IMR-90 (cell line): ENCODE measurements around the gene NPM1. TPM values are rescaled to one million over a fixed set of nuclear protein-coding genes. Genes with fewer than 3 reads are reported as not detected.

Experiments used
- ATAC-seq: fragments of 200-7000 bp; cut with Tn5 transposase; 2 replicates; pipeline ENCODE4 v1.9.1; 2020; ENCODE audit warnings: low read depth, mild to moderate bottlenecking, moderate library complexity
- BruUV-seq: library from RNA; stranded (reverse); fragments of 400-500 nt; replicated peaks from 2 replicates; lab custom pipeline; 2021; lab: Mats Ljungman, UMichigan
- CTCF ChIA-PET: fragments of 300-600 bp; formaldehyde crosslinking; extraction: SDS; loops from one replicate; lab custom pipeline; 2021; ENCODE audit warnings: antibody characterized with exemption; lab: Yijun Ruan, JAX
- POLR2A ChIA-PET: fragments of 300-600 bp; sonication (Branson Sonifier 250); formaldehyde crosslinking; loops from one replicate; lab custom pipeline; 2022; ENCODE audit warnings: antibody characterized with exemption; ENCODE audit not compliant: unreplicated experiment; lab: Charles Lee
- DNase-seq: peaks from one replicate; pipeline ENCODE4 v3.0.0; 2013
- H2AFZ ChIP-seq: replicated peaks from 2 replicates; pipeline ENCODE3; 2013; ENCODE audit warnings: low read length, mild to moderate bottlenecking; ENCODE audit not compliant: poor library complexity
- H2AK5ac ChIP-seq: 2 replicates; pipeline ENCODE4 v1.6.1; 2013; ENCODE audit warnings: low read depth, low read length, inconsistent platforms
- H2AK9ac ChIP-seq: replicated peaks from 2 replicates; pipeline ENCODE3; 2013; ENCODE audit warnings: mild to moderate bottlenecking, low read depth, low read length, moderate library complexity; ENCODE audit not compliant: poor library complexity
- H2BK120ac ChIP-seq: 2 replicates; pipeline ENCODE4 v1.6.1; 2013; ENCODE audit warnings: low read depth, low read length, inconsistent platforms
- H2BK15ac ChIP-seq: 3 replicates; pipeline ENCODE4 v1.6.1; 2013; ENCODE audit warnings: low read depth, low read length, inconsistent platforms
- H2BK20ac ChIP-seq: 2 replicates; pipeline ENCODE4 v1.6.1; 2013; ENCODE audit warnings: low read depth, mild to moderate bottlenecking, inconsistent platforms, low read length, moderate library complexity
- H2BK5ac ChIP-seq: 2 replicates; pipeline ENCODE4 v1.6.1; 2013; ENCODE audit warnings: mild to moderate bottlenecking, low read depth, low read length, inconsistent platforms; ENCODE audit not compliant: poor library complexity, severe bottlenecking
- H3K14ac ChIP-seq: replicated peaks from 2 replicates; pipeline ENCODE4 v1.6.1; 2013; ENCODE audit warnings: low read depth, low read length, inconsistent platforms
- H3K18ac ChIP-seq: 2 replicates; pipeline ENCODE4 v1.6.1; 2013; ENCODE audit warnings: low read depth, low read length, control low read depth
- H3K23ac ChIP-seq: 2 replicates; pipeline ENCODE4 v1.6.1; 2013; ENCODE audit warnings: low read depth, low read length, inconsistent platforms
- H3K27ac ChIP-seq: 2 replicates; pipeline ENCODE4 v1.5.1; 2013; ENCODE audit warnings: mild to moderate bottlenecking, control low read depth, low read length; ENCODE audit not compliant: insufficient read depth
- H3K27me3 ChIP-seq: 2 replicates; pipeline ENCODE4 v1.6.1; 2013; ENCODE audit warnings: low read length; ENCODE audit not compliant: control insufficient read depth, insufficient read depth
- H3K36me3 ChIP-seq: 2 replicates; pipeline ENCODE4 v1.6.1; 2013; ENCODE audit warnings: low read length, mixed read lengths; ENCODE audit not compliant: control insufficient read depth, insufficient read depth
- H3K4ac ChIP-seq: 2 replicates; pipeline ENCODE4 v1.6.1; 2013; ENCODE audit warnings: low read depth, low read length, inconsistent platforms
- H3K4me1 ChIP-seq: 2 replicates; pipeline ENCODE4 v1.6.1; 2013; ENCODE audit warnings: low read length, mixed read lengths; ENCODE audit not compliant: control insufficient read depth, insufficient read depth
- H3K4me2 ChIP-seq: 2 replicates; pipeline ENCODE4 v1.6.1; 2013; ENCODE audit warnings: low read depth, mild to moderate bottlenecking, control low read depth, low read length, moderate library complexity
- H3K4me3 ChIP-seq: 2 replicates; pipeline ENCODE4 v1.5.1; 2013; ENCODE audit warnings: low read depth, mild to moderate bottlenecking, control low read depth, low read length, moderate library complexity; ENCODE audit not compliant: insufficient read depth
- H3K56ac ChIP-seq: 2 replicates; pipeline ENCODE4 v1.6.1; 2013; ENCODE audit warnings: low read length, inconsistent platforms; ENCODE audit not compliant: insufficient read depth; ENCODE audit errors: extremely low read depth
- H3K79me1 ChIP-seq, 2 experiments: 2 replicates each; pipeline ENCODE4 v1.6.1; 2013; ENCODE audit warnings: low read length in 2 of 2, inconsistent platforms in 1 of 2, low read depth in 1 of 2
- H3K9ac ChIP-seq: 2 replicates; pipeline ENCODE4 v1.6.1; 2013; ENCODE audit warnings: low read depth, low read length, control low read depth
- H3K9me1 ChIP-seq: 2 replicates; pipeline ENCODE4 v1.6.1; 2013; ENCODE audit warnings: low read length, inconsistent platforms; ENCODE audit not compliant: insufficient read depth
- H3K9me3 ChIP-seq: 2 replicates; pipeline ENCODE4 v1.6.1; 2013; ENCODE audit warnings: low read length; ENCODE audit not compliant: control insufficient read depth, insufficient read depth
- H4K20me1 ChIP-seq: 2 replicates; pipeline ENCODE4 v1.6.1; 2013; ENCODE audit warnings: low read length, inconsistent platforms; ENCODE audit not compliant: insufficient read depth
- H4K5ac ChIP-seq: 2 replicates; pipeline ENCODE4 v1.6.1; 2013; ENCODE audit warnings: mild to moderate bottlenecking, low read depth, low read length, control low read depth
- H4K8ac ChIP-seq, 2 experiments: 2 replicates each; pipeline ENCODE4 v1.6.1; 2013; ENCODE audit warnings: low read depth in 2 of 2, low read length in 2 of 2, control low read depth in 1 of 2, inconsistent platforms in 1 of 2
- H4K91ac ChIP-seq: 2 replicates; pipeline ENCODE4 v1.6.1; 2013; ENCODE audit warnings: low read depth, low read length, inconsistent platforms; ENCODE audit not compliant: insufficient read depth
- ELK1 ChIP-seq: fragments of 150-350 bp; IDR thresholded peaks from 2 replicates; pipeline ENCODE4 v1.6.1; 2016; ENCODE audit warnings: low read depth, mild to moderate bottlenecking, low read length, moderate library complexity, borderline replicate concordance
- RAD21 ChIP-seq: IDR thresholded peaks from 2 replicates; pipeline ENCODE4 v1.6.1; 2012; ENCODE audit warnings: low read length, improper control_type of control experiment
- WGBS, 2 experiments: methylation state at CpG; one replicate each; pipeline versions ENCODE4 v1.1.5 to v1.1.7; 2013; ENCODE audit warnings: missing lambda C conversion rate in 2 of 2; ENCODE audit not compliant: insufficient read length in 1 of 2; ENCODE audit errors: extremely low coverage in 2 of 2; 5-methylcytosine and 5-hydroxymethylcytosine counted together
- dilution Hi-C: fragments of 300-500 bp; cut with HindIII; formaldehyde crosslinking; loops from one replicate; pipeline ENCODE4 v1.14.3; 2018; ENCODE audit warnings: low sequenced_read_pairs; ENCODE audit not compliant: unreplicated experiment
- in situ Hi-C: fragments of 300-500 bp; cut with MboI; formaldehyde crosslinking; loops from 3 replicates; pipeline ENCODE4 v1.14.3; 2019; ENCODE audit warnings: low sequenced_read_pairs, inconsistent platforms, mixed read lengths
- intact Hi-C: fragments of 100-400 bp; cut with micrococcal nuclease; formaldehyde crosslinking; loops from 2 replicates; pipeline ENCODE4 v1.10.0; 2022
- polyA plus RNA-seq, 3 experiments: library from polyadenylated mRNA; depleted of rRNA; stranded (reverse); fragments of >200 nt; gene quantifications; 2 replicates each; pipeline ENCODE4 v1.2.3, GENCODE V29; 2012; ENCODE audit warnings: low replicate concordance in 1 of 3
- total RNA-seq: library from RNA; depleted of rRNA; stranded (reverse); fragments of >200 nt; gene quantifications from 2 replicates; pipeline ENCODE4 v1.2.3, GENCODE V29; 2012

NPM1 gene
- total and polyA plus RNA-seq, 2 of the 4 experiments (the other 2 are of a cell fraction), result 856 to 929 TPM

GRCh38 chr5:171432076-171432475 is 44.4 kb downstream of the NPM1 start:
- H3K9me3 ChIP-seq, result no peaks in the 10 kb centered on the region
- H2AK5ac ChIP-seq, result no peak overlapping the region
- no peaks in the 10 kb centered on the region for H4K20me1 ChIP-seq
- no peak overlapping the region for H2BK15ac ChIP-seq
- H2AFZ ChIP-seq, result no peak overlapping the region
- no TSS peak for BruUV-seq
- H3K9me1 ChIP-seq, result no peaks in the 10 kb centered on the region
- H3K14ac ChIP-seq, result no peak overlapping the region
- in situ Hi-C loops, result loop anchor here (25.0 kb wide), 1 partner anchor 430 kb away; no protein-coding TSS in a partner anchor
- H4K91ac ChIP-seq, result no peak overlapping the region
- DNase-seq, result no peak
- no peaks in the 10 kb centered on the region for H3K4me1 ChIP-seq
- H3K36me3 ChIP-seq, result no peaks in the 10 kb centered on the region
- no peaks in the 10 kb centered on the region; the same call in 1 of the 2 replicates for H3K27me3 ChIP-seq
- no peak overlapping the region for H3K27ac ChIP-seq
- H3K4me2 ChIP-seq, result no peak overlapping the region
- H2BK120ac ChIP-seq, result no peak overlapping the region
- CTCF ChIA-PET, result no interaction called here
- H3K4me3 ChIP-seq, result no peak overlapping the region
- H3K9ac ChIP-seq, result no peak overlapping the region
- H4K8ac ChIP-seq, result no peak overlapping the region
- intact Hi-C loops, result no loop called here
- H2BK20ac ChIP-seq, result no peak overlapping the region
- no peak overlapping the region for H2AK9ac ChIP-seq
- ATAC-seq, result no peak
- H3K23ac ChIP-seq, result no peak overlapping the region
- no peak overlapping the region for H4K5ac ChIP-seq
- H3K4ac ChIP-seq, result no peak overlapping the region
- POLR2A ChIA-PET, result no interaction called here
- H2BK5ac ChIP-seq, result no peak overlapping the region
- dilution Hi-C loops, result no loop called here
- no peak overlapping the region for H3K56ac ChIP-seq
- no peak overlapping the region for H3K18ac ChIP-seq
- TF ChIP-seq RAD21 (no peak), ELK1 (no peak)
- WGBS, 2 experiments, result 71% methylated on average over 1 of the region's 8 CpGs; no CpG with 5 or more reads in 1 of the 2 experiments
- no peaks in the 10 kb centered on the region for H3K79me1 ChIP-seq
